Sigmoid colon (tissue), 7 donors: ENCODE data around the gene EMILIN1. TPM values are rescaled to one million over a fixed set of nuclear protein-coding genes. Genes with fewer than 3 reads are reported as not detected.

Experiments
- DNase-seq: peaks from one replicate; pipeline ENCODE4 v3.0.0-alpha.2; 2019
- H3K27ac ChIP-seq, 4 donors: fragments of 200-600 bp; sonication (generic); one replicate each; pipeline ENCODE4 v1.5.1; 2016 to 2019; ENCODE audit warnings: mild to moderate bottlenecking in 1 of 4
- H3K27me3 ChIP-seq, 3 donors: fragments of 200-600 bp; sonication (generic); one replicate each; pipeline ENCODE4 v1.5.1; 2019; ENCODE audit warnings: mild to moderate bottlenecking in 1 of 3
- H3K36me3 ChIP-seq, 4 donors: fragments of 200-600 bp; sonication (generic); one replicate each; pipeline ENCODE4 v1.5.1; 2016 to 2019
- H3K4me1 ChIP-seq, 4 donors: fragments of 200-600 bp; sonication (generic); one replicate each; pipeline ENCODE4 v1.5.1; 2017 to 2019
- H3K4me3 ChIP-seq, 4 donors: fragments of 200-600 bp; sonication (generic); one replicate each; pipeline ENCODE4 v1.5.1; 2017 to 2019; ENCODE audit warnings: mild to moderate bottlenecking in 2 of 4, moderate library complexity in 1 of 4
- H3K9me3 ChIP-seq, 4 donors: fragments of 200-600 bp in 3 of 4; sonication (generic) in 3 of 4; one replicate each; pipeline versions ENCODE4 v1.5.1 to v1.6.1; 2013 to 2019
- CTCF ChIP-seq, 4 experiments: fragments of 450-650 bp in 3 of 4; fragments of 200-600 bp in 1 of 4; IDR thresholded peaks; one replicate each; pipeline ENCODE4 v1.5.1; 2016 to 2019; ENCODE audit warnings: antibody characterized with exemption in 4 of 4, mild to moderate bottlenecking in 3 of 4, moderate library complexity in 2 of 4
- EP300 ChIP-seq, 4 donors: sonication (generic); formaldehyde crosslinking; IDR thresholded peaks; one replicate each; pipeline ENCODE4 v1.6.1; 2017; ENCODE audit warnings: antibody characterized with exemption in 4 of 4
- POLR2A ChIP-seq, 2 donors: fragments of 450-650 bp; IDR thresholded peaks; one replicate each; pipeline ENCODE4 v1.6.1; 2016; ENCODE audit warnings: antibody characterized with exemption in 2 of 2, mild to moderate bottlenecking in 2 of 2, moderate library complexity in 2 of 2
- POLR2AphosphoS5 ChIP-seq, 4 donors: sonication (generic); formaldehyde crosslinking; IDR thresholded peaks; one replicate each; pipeline ENCODE4 v1.6.1; 2017; ENCODE audit warnings: antibody characterized with exemption in 4 of 4
- WGBS, 2 donors: extraction: QIAGEN DNeasy Blood & Tissue Kit; methylation state at CpG; one replicate each; pipeline ENCODE4 v1.1.7; 2013; 5-methylcytosine and 5-hydroxymethylcytosine counted together
- intact Hi-C: fragments of 100-400 bp; cut with DNase I; formaldehyde crosslinking; loops from one replicate; pipeline ENCODE4 v1.15.1; 2023
- polyA plus RNA-seq, 3 donors: library from polyadenylated mRNA; stranded (reverse); fragments of 200-250 nt; gene quantifications; one replicate each; pipeline ENCODE4 v1.2.3, GENCODE V29; 2013
- total RNA-seq, 4 donors: library from RNA; depleted of rRNA; stranded (reverse); fragments of >200 nt; gene quantifications; one replicate each; pipeline ENCODE4 v1.1.0, GENCODE V29; 2016
- donor health status: healthy with polysubstance abuse.
- donor health status: Bipolar disorder and iron deficiency.
- donor health status: healthy.

Gene EMILIN1
- total and polyA plus RNA-seq, 7 donors = 4.8 to 350 (median 156) TPM

DNA sequence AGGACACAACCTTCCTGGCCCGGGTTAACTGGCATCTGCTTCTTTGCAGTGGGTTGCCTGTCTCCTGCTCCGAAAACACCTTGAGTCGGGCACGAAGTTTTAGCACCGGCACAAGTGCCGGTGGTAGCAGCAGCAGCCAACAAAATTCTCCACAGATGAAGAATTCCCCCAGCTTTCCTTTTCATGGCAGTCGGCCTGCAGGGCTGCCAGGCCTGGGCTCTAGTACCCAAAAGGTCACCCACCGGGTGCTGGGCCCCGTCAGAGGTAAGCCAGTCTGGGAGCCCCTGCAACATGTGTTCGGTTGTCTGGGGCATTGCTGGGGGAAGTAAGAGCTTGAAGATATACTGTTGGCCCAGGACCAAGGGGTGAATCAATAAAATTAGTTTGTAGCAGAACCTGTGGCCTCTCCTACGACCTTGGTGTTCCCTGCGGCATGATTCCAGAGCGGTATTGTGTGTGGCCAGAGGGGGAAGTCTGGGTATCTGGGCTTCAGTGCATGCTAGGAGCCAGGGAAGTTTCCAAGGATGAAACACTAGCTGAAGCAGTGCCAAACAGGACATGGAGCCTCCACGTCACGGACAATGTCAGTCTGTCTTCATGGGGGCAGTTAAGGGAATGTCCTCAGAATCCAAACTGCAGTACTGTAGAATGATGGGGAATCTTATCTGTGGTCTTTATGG lies 19.1 kb upstream of the EMILIN1 start:
- peak; percentile 52 for DNase-seq
- Histone ChIP-seq H3K9me3 (no peaks in the 10 kb centered on the region), H3K27ac (no peak overlapping the region), H3K27me3 (no peaks in the 10 kb centered on the region), H3K4me1 (peaks cover 0 to 9% (median 2%) of the 10 kb centered on the region in 4 donors), H3K36me3 (peaks cover 12 to 72% (median 23%) of the 10 kb centered on the region in 4 donors), H3K4me3 (no peak overlapping the region)
- intact Hi-C loops = no loop called here
- TF ChIP-seq EP300 (IDR thresholded peaks at IDR 0.05) (no peak), POLR2A (IDR thresholded peaks at IDR 0.05) (no peak), POLR2AphosphoS5 (IDR thresholded peaks at IDR 0.05) (no peak), CTCF (IDR thresholded peaks at IDR 0.05) (no peak)
- 88% methylated on average over 15 of the region's 15 CpGs for WGBS, 2 donors

- TF ChIP-seq EP300 (IDR thresholded peaks at IDR 0.05) (no peak), CTCF (IDR thresholded peaks at IDR 0.05) (no peak), POLR2AphosphoS5 (IDR thresholded peaks at IDR 0.05) (no peak), POLR2A (IDR thresholded peaks at IDR 0.05) (no peak)
- peaks cover 6 to 69% (median 14%) of the 10 kb centered on the region in 4 donors for H3K36me3 ChIP-seq
- H3K27ac ChIP-seq = no peak overlapping the region
- H3K9me3 ChIP-seq = no peaks in the 10 kb centered on the region
- H3K4me3 ChIP-seq = no peak overlapping the region
- H3K27me3 ChIP-seq = no peaks in the 10 kb centered on the region
- peak; percentile 35 for DNase-seq
- intact Hi-C loops = no loop called here
- WGBS, 2 donors = 95 to 98% methylated on average over 3 of the region's 3 CpGs
- H3K4me1 ChIP-seq = peaks cover 0 to 9% (median 2%) of the 10 kb centered on the region in 4 donors
Measured at GRCh38 chr2:27060323-27060722, 18.1 kb upstream of the EMILIN1 start.

GRCh38 chr2:27065128-27065527 lies 13.3 kb upstream of the EMILIN1 start:
- H3K4me1 ChIP-seq = peaks cover 0 to 34% (median 23%) of the 10 kb centered on the region in 4 donors
- TF ChIP-seq CTCF (IDR thresholded peaks at IDR 0.05) (no peak), EP300 (IDR thresholded peaks at IDR 0.05) (no peak), POLR2A (IDR thresholded peaks at IDR 0.05) (no peak), POLR2AphosphoS5 (IDR thresholded peaks at IDR 0.05) (no peak)
- DNase-seq = no peak
- intact Hi-C loops = no loop called here
- peaks cover 0 to 52% (median 5%) of the 10 kb centered on the region in 4 donors for H3K36me3 ChIP-seq
- H3K27ac ChIP-seq = no peak overlapping the region
- no peaks in the 10 kb centered on the region for H3K9me3 ChIP-seq
- WGBS, 2 donors = 54 to 81% methylated on average over 3 of the region's 3 CpGs
- H3K27me3 ChIP-seq = no peaks in the 10 kb centered on the region
- no peak overlapping the region for H3K4me3 ChIP-seq

- peak; percentile 46 for DNase-seq
- WGBS, 2 donors = 91 to 93% methylated on average over 5 of the region's 5 CpGs
- H3K27me3 ChIP-seq = no peaks in the 10 kb centered on the region
- intact Hi-C loops = no loop called here
- H3K9me3 ChIP-seq = no peaks in the 10 kb centered on the region
- H3K4me3 ChIP-seq = no peak overlapping the region
- H3K4me1 ChIP-seq = peaks cover 0 to 42% (median 33%) of the 10 kb centered on the region in 4 donors
- TF ChIP-seq POLR2AphosphoS5 (IDR thresholded peaks at IDR 0.05) (no peak), POLR2A (IDR thresholded peaks at IDR 0.05) (no peak), CTCF (IDR thresholded peaks at IDR 0.05) (no peak), EP300 (IDR thresholded peaks at IDR 0.05) (no peak)
- no peak overlapping the region for H3K27ac ChIP-seq
- peaks cover 0 to 43% (median 5%) of the 10 kb centered on the region in 4 donors for H3K36me3 ChIP-seq
Measured at GRCh38 chr2:27067385-27067784, 11.0 kb upstream of the EMILIN1 start.
